SK-N-SH (cell line): ENCODE measurements around the gene CEP55. TPM values are rescaled to one million over a fixed set of nuclear protein-coding genes. Genes with fewer than 3 reads are reported as not detected.
A peak's percentile ranks its signal among the peaks of the same experiment; 100 is the strongest.

ENCODE experiments used
- CTCF ChIA-PET: fragments of 300-600, 350-600 bp; formaldehyde crosslinking; extraction: SDS; loops from one replicate; lab custom pipeline; 2021; lab: Yijun Ruan, JAX
- POLR2A ChIA-PET: fragments of 350-600 bp; sonication (Branson Sonifier 250); formaldehyde crosslinking; extraction: SDS; loops from one replicate; lab custom pipeline; 2020; ENCODE audit warnings: antibody characterized with exemption, inconsistent platforms; lab: Yijun Ruan, JAX
- DNase-seq: peaks from one replicate; pipeline ENCODE4 v3.0.0; 2012
- H2AFZ ChIP-seq: fragments of 200-600 bp; sonication (generic); 2 replicates; pipeline ENCODE4 v1.8.1; 2016; ENCODE audit warnings: antibody characterized with exemption, mild to moderate bottlenecking, low read depth
- H3F3A ChIP-seq: fragments of 200-600 bp; sonication (generic); replicated peaks from 2 replicates; pipeline ENCODE3; 2016; ENCODE audit warnings: antibody characterized with exemption, mild to moderate bottlenecking; ENCODE audit not compliant: insufficient read depth
- H3K27ac ChIP-seq, 2 experiments: fragments of 200-500 bp in 1 of 2; fragments of 200-600 bp in 1 of 2; sonication (Bioruptor generic) in 1 of 2; sonication (generic), shearing (Covaris generic) in 1 of 2; 2 replicates each; pipeline versions ENCODE4 v1.5.1 to v1.6.1; 2014 to 2016; ENCODE audit warnings: low read depth in 2 of 2, inconsistent platforms in 1 of 2, low read length in 1 of 2, mild to moderate bottlenecking in 1 of 2, mixed read lengths in 1 of 2
- H3K27me3 ChIP-seq: fragments of 200-600 bp; sonication (generic), shearing (Covaris generic); 2 replicates; pipeline ENCODE4 v1.6.1; 2016; ENCODE audit warnings: mixed run types; ENCODE audit not compliant: insufficient read depth
- H3K36me3 ChIP-seq, 2 experiments: fragments of 200-500 bp in 1 of 2; fragments of 200-600 bp in 1 of 2; sonication (Bioruptor generic) in 1 of 2; sonication (generic) in 1 of 2; replicated peaks in 1 of 2; 2 replicates each; pipeline versions ENCODE3 to v1.5.1; 2014 to 2016; ENCODE audit warnings: low read length in 1 of 2, mild to moderate bottlenecking in 1 of 2; ENCODE audit not compliant: insufficient read depth in 2 of 2, control insufficient read depth in 1 of 2
- H3K4me1 ChIP-seq, 2 experiments: fragments of 200-500 bp in 1 of 2; fragments of 200-600 bp in 1 of 2; sonication (Bioruptor generic) in 1 of 2; sonication (generic), shearing (Covaris generic) in 1 of 2; 2 replicates each; pipeline versions ENCODE4 v1.5.1 to v1.6.1; 2014 to 2016; ENCODE audit warnings: low read depth in 1 of 2, low read length in 1 of 2, mixed run types in 1 of 2; ENCODE audit not compliant: insufficient read depth in 2 of 2, control insufficient read depth in 1 of 2
- H3K4me2 ChIP-seq: fragments of 200-600 bp; sonication (generic), shearing (Covaris generic); 2 replicates; pipeline ENCODE4 v1.6.1; 2017; ENCODE audit warnings: mixed run types
- H3K4me3 ChIP-seq, 2 experiments: fragments of 200-500 bp in 1 of 2; fragments of 200-600 bp in 1 of 2; sonication (Bioruptor generic) in 1 of 2; sonication (generic), shearing (Covaris generic) in 1 of 2; 2 replicates each; pipeline versions ENCODE4 v1.5.1 to v1.8.1; 2014 to 2016; ENCODE audit warnings: low read depth in 2 of 2, inconsistent platforms in 1 of 2, low read length in 1 of 2, mild to moderate bottlenecking in 1 of 2, mixed read lengths in 1 of 2, moderate library complexity in 1 of 2
- H3K79me2 ChIP-seq: fragments of 200-600 bp; sonication (generic); 2 replicates; pipeline ENCODE4 v1.8.1; 2017; ENCODE audit warnings: mild to moderate bottlenecking; ENCODE audit not compliant: insufficient read depth
- H3K9ac ChIP-seq: fragments of 200-600 bp; sonication (generic); 2 replicates; pipeline ENCODE4 v1.6.1; 2017; ENCODE audit warnings: mixed run types
- H3K9me2 ChIP-seq: fragments of 200-600 bp; sonication (generic); 2 replicates; pipeline ENCODE4 v1.6.1; 2017; ENCODE audit warnings: mixed run types
- H3K9me3 ChIP-seq: fragments of 200-600 bp; sonication (generic); 2 replicates; pipeline ENCODE4 v1.6.1; 2017; ENCODE audit warnings: mixed run types, mild to moderate bottlenecking, moderate library complexity
- H4K20me1 ChIP-seq: fragments of 200-600 bp; sonication (generic); 2 replicates; pipeline ENCODE4 v1.6.1; 2017; ENCODE audit warnings: mild to moderate bottlenecking, mixed run types; ENCODE audit not compliant: insufficient read depth
- CTCF ChIP-seq: fragments of 200-600 bp; sonication (generic); IDR thresholded peaks from 2 replicates; pipeline ENCODE4 v1.6.1; 2017; ENCODE audit warnings: antibody characterized with exemption, mild to moderate bottlenecking, moderate library complexity
- GABPA ChIP-seq: IDR thresholded peaks from 2 replicates; pipeline ENCODE4 v1.4.0; 2012; ENCODE audit warnings: low read depth, mild to moderate bottlenecking
- GATA2 ChIP-seq: sonication (generic); formaldehyde crosslinking; IDR thresholded peaks from 2 replicates; pipeline ENCODE4 v1.5.0; 2020; ENCODE audit warnings: mild to moderate bottlenecking, missing genetic modification reagents
- JUND ChIP-seq: IDR thresholded peaks from 2 replicates; pipeline ENCODE4 v1.4.0; 2012
- MAX ChIP-seq: IDR thresholded peaks from 2 replicates; pipeline ENCODE4 v1.4.0; 2012; ENCODE audit warnings: low read depth
- NFIC ChIP-seq: IDR thresholded peaks from 2 replicates; pipeline ENCODE4 v1.4.0; 2012; ENCODE audit warnings: borderline replicate concordance
- RAD21 ChIP-seq: IDR thresholded peaks from 2 replicates; pipeline ENCODE4 v1.6.1; 2012; ENCODE audit warnings: mild to moderate bottlenecking, low read length
- REST ChIP-seq: IDR thresholded peaks from 2 replicates; pipeline ENCODE4 v1.6.1; 2012; ENCODE audit warnings: mild to moderate bottlenecking, low read depth, low read length, moderate library complexity
- SIN3A ChIP-seq: IDR thresholded peaks from 2 replicates; pipeline ENCODE4 v1.6.1; 2012; ENCODE audit warnings: low read depth, mild to moderate bottlenecking, low read length, moderate library complexity, borderline replicate concordance
- SMC3 ChIP-seq: IDR thresholded peaks from 2 replicates; pipeline ENCODE4 v1.6.1; 2012; ENCODE audit warnings: low read depth, low read length, improper control_type of control experiment
- TCF12 ChIP-seq: IDR thresholded peaks from 2 replicates; pipeline ENCODE4 v1.4.0; 2012
- TEAD4 ChIP-seq: IDR thresholded peaks from 2 replicates; pipeline ENCODE4 v1.4.0; 2012; ENCODE audit warnings: mild to moderate bottlenecking, borderline replicate concordance; ENCODE audit not compliant: insufficient read depth
- ZBTB33 ChIP-seq: IDR thresholded peaks from 2 replicates; pipeline ENCODE4 v1.4.0; 2012; ENCODE audit warnings: low read depth, borderline replicate concordance
- WGBS: methylation state at CpG from one replicate; pipeline ENCODE4 v1.1.6; 2017; ENCODE audit warnings: low lambda C conversion rate; 5-methylcytosine and 5-hydroxymethylcytosine counted together
- polyA plus RNA-seq, 3 experiments: library from polyadenylated mRNA; depleted of rRNA; stranded (reverse); fragments of >200 nt; gene quantifications; 2 replicates each; pipeline ENCODE4 v1.2.3, GENCODE V29; 2012

CEP55 gene
- polyA plus RNA-seq, 1 of the 3 experiments (the other 2 are of a cell fraction): 9.8 TPM

DNA sequence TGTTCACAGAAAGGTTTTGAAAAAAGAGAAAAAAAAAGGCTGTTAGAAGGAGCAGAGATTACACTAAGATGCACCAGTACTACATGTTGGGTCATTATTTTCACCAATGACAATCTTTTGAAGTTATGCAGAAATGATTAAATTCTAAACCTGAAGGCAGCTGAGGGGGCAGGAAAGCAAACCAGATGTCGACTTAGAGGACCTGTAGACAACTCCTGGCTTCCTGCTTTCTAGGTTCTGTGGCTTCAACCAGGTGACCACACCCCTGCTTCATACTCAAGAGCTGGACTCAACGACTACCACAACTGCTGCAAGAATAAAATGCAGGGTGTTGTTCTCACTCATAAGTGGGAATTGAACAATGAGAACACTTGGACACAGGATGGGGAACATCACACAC lies 44.3 kb upstream of the CEP55 start (continued):
- TF ChIP-seq REST: no peak
- no peak for TF ChIP-seq TEAD4
- TF ChIP-seq SMC3: no peak
- TF ChIP-seq GABPA: no peak
- TF ChIP-seq MAX: no peak

DNA sequence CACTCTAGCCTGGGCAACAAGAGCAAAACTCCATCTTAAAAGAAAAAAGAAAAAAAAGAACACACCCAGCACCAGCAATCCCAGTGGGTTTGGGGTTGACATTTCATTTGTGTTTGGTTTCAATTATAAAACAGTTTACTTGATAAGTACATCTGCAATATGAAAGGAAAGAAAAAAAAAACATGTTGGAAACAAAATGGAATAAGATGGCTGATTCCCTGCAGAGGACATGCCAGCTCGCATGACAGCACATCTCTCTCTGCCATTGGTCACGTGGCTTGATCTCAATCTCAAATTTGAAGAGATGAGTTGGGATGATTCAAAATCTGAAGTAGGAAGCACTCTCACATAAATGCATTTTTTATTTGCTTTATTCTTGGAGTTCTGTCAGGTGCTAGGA lies 42.3 kb upstream of the CEP55 start:
- ChIA-PET CTCF (interaction anchor here (4.1 kb wide), 1 partner anchor 28 kb away, joined by 15 read pairs; the partner anchor contains the start of gene MYOF), POLR2A (no interaction called here)
- Histone ChIP-seq H3K9ac (no peak overlapping the region), H3K4me2 (no peak overlapping the region), H3K9me2 (no peaks in the 10 kb centered on the region), H3K4me1 (peaks cover 3 to 24% of the 10 kb centered on the region in 2 experiments; a peak in 3 of 4 replicates), H3K4me3 (no peak overlapping the region), H3K27me3 (no peaks in the 10 kb centered on the region), H3K27ac (peak overlapping the region in 1 of 2 experiments; percentile 41; a peak in 1 of 4 replicates), H3K9me3 (no peaks in the 10 kb centered on the region), H3K79me2 (peaks cover 85% of the 10 kb centered on the region), H3F3A (peaks cover 21% of the 10 kb centered on the region), H4K20me1 (no peaks in the 10 kb centered on the region), H3K36me3 (peaks cover 6 to 65% of the 10 kb centered on the region in 2 experiments), H2AFZ (no peak overlapping the region)
- TF ChIP-seq TCF12 (no peak), SIN3A (no peak), GATA2 (CRISPR knock-in tag) (no peak), NFIC (no peak), RAD21 (no peak)
- 95% methylated on average over 2 of the region's 2 CpGs for WGBS
- DNase-seq: no peak

DNA sequence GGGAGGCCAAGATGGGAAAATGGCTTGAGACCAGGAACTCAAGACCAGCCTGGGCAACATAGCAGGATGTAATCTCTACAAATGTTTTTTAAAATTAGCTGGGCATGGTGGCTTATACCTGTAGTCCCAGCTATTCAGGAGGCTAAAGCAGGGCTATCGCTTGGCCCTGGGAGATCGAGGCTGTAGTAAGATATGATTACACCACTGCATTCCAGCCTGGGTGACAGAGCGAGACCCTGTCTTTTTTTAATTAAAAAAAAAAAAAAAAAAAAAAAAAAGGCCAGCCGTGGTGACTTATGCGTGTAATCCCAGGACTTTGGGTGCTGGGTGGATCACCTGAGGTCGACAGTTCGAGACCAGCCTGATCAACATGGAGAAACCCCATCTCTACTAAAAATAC lies 41.7 kb upstream of the CEP55 start:
- ChIA-PET POLR2A (no interaction called here), CTCF (interaction anchor here (4.1 kb wide), 1 partner anchor 28 kb away, joined by 15 read pairs; the partner anchor contains the start of gene MYOF)
- Histone ChIP-seq H3K27me3 (no peaks in the 10 kb centered on the region), H3K9ac (no peak overlapping the region), H3F3A (peaks cover 27% of the 10 kb centered on the region), H3K27ac (peak overlapping the region in 1 of 2 experiments; percentile 41; a peak in 1 of 4 replicates), H3K79me2 (peaks cover 85% of the 10 kb centered on the region), H2AFZ (no peak overlapping the region), H4K20me1 (no peaks in the 10 kb centered on the region), H3K4me1 (peaks cover 3 to 30% of the 10 kb centered on the region in 2 experiments; a peak in 3 of 4 replicates), H3K9me2 (no peaks in the 10 kb centered on the region), H3K36me3 (peaks cover 6 to 62% of the 10 kb centered on the region in 2 experiments), H3K4me2 (no peak overlapping the region), H3K4me3 (no peak overlapping the region), H3K9me3 (no peaks in the 10 kb centered on the region)
- WGBS: 97% methylated on average over 7 of the region's 7 CpGs
- TF ChIP-seq JUND (no peak), ZBTB33 (no peak), SIN3A (no peak), CTCF (no peak)
- no peak for DNase-seq
